ENCODE measurements around the gene ATP8A2. TPM values are rescaled to one million over a fixed set of nuclear protein-coding genes. Genes with fewer than 3 reads are reported as not detected.

Gene ATP8A2
- total and polyA plus RNA-seq, 2 of the 8 experiments (the other 6 are each of a cell fraction or from before 2014, with no cell fraction given), result 2.4 to 8.3 TPM

DNA sequence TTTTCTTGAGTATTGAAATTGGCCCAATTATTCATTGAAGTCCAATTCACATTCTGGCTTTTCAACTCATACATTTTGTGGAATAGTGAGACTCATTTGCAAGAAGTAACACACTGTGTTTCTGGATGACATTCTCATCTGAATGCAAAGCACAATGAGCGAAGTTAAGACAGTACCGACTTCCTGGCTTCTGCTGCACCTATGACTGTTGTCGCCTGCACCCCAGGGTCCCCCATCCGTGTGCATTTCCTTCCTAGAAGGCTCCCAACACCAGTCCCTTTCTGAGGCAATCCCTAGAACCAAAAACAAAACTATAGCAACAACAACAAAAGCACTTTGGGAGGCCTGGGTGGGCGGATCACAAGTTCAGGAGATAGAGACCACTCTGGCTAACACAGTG, 496.7 kb downstream of the ATP8A2 start:
- H3K27me3 ChIP-seq (replicated peaks in 1 of 4; ENCODE audit: control insufficient read depth in 3 of 4, extremely low read depth in 1 of 4, insufficient read depth in 3 of 4, low read length in 3 of 4), result no peaks in the 10 kb centered on the region
- H3K18ac ChIP-seq (ENCODE audit: extremely low read depth, low read length), result no peak overlapping the region
- no peak for DNase-seq (ENCODE audit: low read depth in 1 of 2, low spot score in 2 of 2)
- no peak for FAIRE-seq
- no peaks in the 10 kb centered on the region for H3K23me2 ChIP-seq (ENCODE audit: low read depth, low read length)
- H3K79me2 ChIP-seq (ENCODE audit: control insufficient read depth in 1 of 2, insufficient read depth in 2 of 2, low read length in 2 of 2), result no peaks in the 10 kb centered on the region
- no peak overlapping the region for H3K9ac ChIP-seq (replicated peaks in 1 of 4; ENCODE audit: extremely low read depth in 1 of 4, low read depth in 3 of 4, low read length in 3 of 4)
- H4K8ac ChIP-seq (ENCODE audit: extremely low read depth, insufficient read depth, low read length), result no peak overlapping the region
- no peaks in the 10 kb centered on the region for H3K36me3 ChIP-seq (ENCODE audit: control insufficient read depth in 2 of 4, insufficient read depth in 4 of 4, low read length in 3 of 4)
- H4K20me1 ChIP-seq (replicated peaks in 1 of 2; ENCODE audit: control insufficient read depth in 1 of 2, insufficient read depth in 2 of 2, low read length in 2 of 2), result no peaks in the 10 kb centered on the region
- no peak overlapping the region for H3K4me2 ChIP-seq (ENCODE audit: insufficient read depth in 1 of 2, low read depth in 2 of 2, low read length in 2 of 2)
- CTCF ChIA-PET (ENCODE audit: partially characterized antibody), result interaction anchor here (1.0 to 1.6 kb wide), 4 partner anchors 12 to 289 kb away, joined by 3 to 8 read pairs (median 4); no protein-coding TSS in a partner anchor
- peaks cover 0 to 17% (median under 1%) of the 10 kb centered on the region in 4 experiments; a peak in 3 of 7 replicates for H3K4me1 ChIP-seq (replicated peaks in 1 of 4; ENCODE audit: control insufficient read depth in 3 of 4, insufficient read depth in 4 of 4, low read length in 3 of 4)
- POLR2A ChIA-PET (ENCODE audit: partially characterized antibody), result no interaction called here
- no peak overlapping the region for H4K5ac ChIP-seq (ENCODE audit: insufficient read length, low read depth, low read length)
- no peak overlapping the region for H2BK5ac ChIP-seq (ENCODE audit: low read depth, low read length)
- H2BK15ac ChIP-seq (ENCODE audit: low read length), result no peak overlapping the region
- no peak overlapping the region for H2BK120ac ChIP-seq (replicated peaks; ENCODE audit: low read depth, low read length)
- no peak overlapping the region for H3K14ac ChIP-seq (ENCODE audit: insufficient read length)
- H2AFZ ChIP-seq (ENCODE audit: low read length), result no peak overlapping the region
- WGBS, 2 experiments (ENCODE audit: extremely low coverage in 1 of 2, insufficient coverage in 1 of 2, insufficient read length in 1 of 2, insufficient replicate concordance in 2 of 2, low coverage in 1 of 2, low lambda C conversion rate in 2 of 2, missing lambda C conversion rate in 1 of 2), result 83% methylated on average over 5 of the region's 5 CpGs; no CpG with 5 or more reads in 1 of the 2 experiments
- no peak for TF ChIP-seq NANOG (IDR thresholded peaks at IDR 0.05; ENCODE audit: insufficient read depth, low read depth, low read length, poor library complexity, severe bottlenecking)
- no peak for TF ChIP-seq TAF1 (IDR thresholded peaks at IDR 0.05; ENCODE audit: low read depth, low read length)
- TF ChIP-seq SIRT6 (IDR thresholded peaks at IDR 0.05; ENCODE audit: low read length), result no peak
- TF ChIP-seq GABPA (IDR thresholded peaks at IDR 0.05; ENCODE audit: borderline replicate concordance, insufficient read depth, low read length), result no peak
- no peak for TF ChIP-seq TAF7 (optimal IDR thresholded peaks at IDR 0.05; ENCODE audit: borderline replicate concordance, low read depth, low read length)
- TF ChIP-seq TBP (IDR thresholded peaks at IDR 0.05; ENCODE audit: low read depth, low read length), result no peak
- no peak for TF ChIP-seq CHD2 (IDR thresholded peaks at IDR 0.05; ENCODE audit: low read length)
- no peak for TF ChIP-seq SIX5 (IDR thresholded peaks at IDR 0.05; ENCODE audit: low read depth, low read length)
- no peak for TF ChIP-seq BRCA1 (IDR thresholded peaks at IDR 0.05; ENCODE audit: low read depth, low read length)
- no peak for TF ChIP-seq EZH2 (IDR thresholded peaks at IDR 0.05; ENCODE audit: low read depth, low read length, severe bottlenecking)
- no peak overlapping the region for H2AK5ac ChIP-seq (ENCODE audit: low read depth, low read length)
- H3K27ac ChIP-seq (ENCODE audit: low read depth, low read length), result no peak overlapping the region
- H3K56ac ChIP-seq (replicated peaks; ENCODE audit: insufficient read length, low read depth, low read length), result no peak overlapping the region
- H2BK12ac ChIP-seq (ENCODE audit: low read depth, low read length), result no peak overlapping the region
- H3K23ac ChIP-seq (ENCODE audit: insufficient read length), result no peak overlapping the region
- no peak overlapping the region for H4K91ac ChIP-seq (replicated peaks; ENCODE audit: insufficient read length, low read length)
- H3K79me1 ChIP-seq (ENCODE audit: low read depth, low read length), result no peaks in the 10 kb centered on the region
- H3K4me3 ChIP-seq (ENCODE audit: extremely low read depth in 1 of 4, insufficient read depth in 2 of 4, low read depth in 3 of 4, low read length in 4 of 4), result no peak overlapping the region
- H3K4ac ChIP-seq (replicated peaks; ENCODE audit: insufficient read length, low read depth, low read length), result no peak overlapping the region
- H2BK20ac ChIP-seq (ENCODE audit: low read length), result no peak overlapping the region
- no peaks in the 10 kb centered on the region for H3K9me3 ChIP-seq (ENCODE audit: insufficient read depth in 2 of 2, low read depth in 1 of 2, low read length in 1 of 2)

Data from H1 (cell line).